GM12891 (cell line): ENCODE data around the gene ZNF718.
"Not testable (repeated sequence)": the region's sequence is repeated elsewhere in the genome, so short reads cannot be mapped to it uniquely, and the experiment has no call there.

ENCODE experiments used
- POLR2A ChIP-seq: IDR thresholded peaks from 2 replicates; pipeline ENCODE4 v1.6.1; 2011; ENCODE audit warnings: low read depth, low read length, control low read depth
- POLR2AphosphoS5 ChIP-seq: IDR thresholded peaks from 2 replicates; pipeline ENCODE4 v1.6.1; 2011; ENCODE audit warnings: low read depth, low read length, control low read depth
- SPI1 ChIP-seq: IDR thresholded peaks from 2 replicates; pipeline ENCODE4 v1.6.1; 2011; ENCODE audit warnings: low read depth, low read length, control low read depth

DNA sequence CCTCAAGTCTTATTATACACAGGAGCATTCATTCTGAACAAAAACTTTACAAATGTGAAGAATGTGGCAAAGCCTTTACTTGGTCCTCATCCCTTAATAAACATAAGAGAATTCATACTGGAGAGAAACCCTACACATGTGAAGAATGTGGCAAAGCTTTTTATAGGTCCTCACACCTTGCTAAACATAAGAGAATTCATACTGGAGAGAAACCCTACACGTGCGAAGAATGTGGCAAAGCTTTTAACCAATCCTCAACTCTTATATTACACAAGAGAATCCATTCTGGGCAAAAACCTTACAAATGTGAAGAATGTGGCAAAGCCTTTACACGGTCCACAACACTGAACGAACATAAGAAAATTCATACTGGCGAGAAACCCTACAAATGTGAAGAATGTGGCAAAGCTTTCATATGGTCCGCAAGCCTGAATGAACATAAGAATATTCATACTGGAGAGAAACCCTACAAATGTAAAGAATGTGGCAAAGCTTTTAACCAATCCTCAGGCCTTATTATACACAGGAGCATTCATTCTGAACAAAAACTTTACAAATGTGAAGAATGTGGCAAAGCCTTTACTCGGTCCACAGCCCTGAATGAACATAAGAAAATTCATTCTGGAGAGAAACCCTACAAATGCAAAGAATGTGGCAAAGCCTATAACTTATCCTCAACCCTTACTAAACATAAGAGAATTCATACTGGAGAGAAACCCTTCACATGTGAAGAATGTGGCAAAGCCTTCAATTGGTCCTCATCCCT is 37.6 kb upstream of the ZNF718 start:
- not testable (repeated sequence) for TF ChIP-seq POLR2AphosphoS5, POLR2A, SPI1
